HG03139 (cell line): ENCODE results near the gene LRRC2.
"Not testable (repeated sequence)": the region's sequence is repeated elsewhere in the genome, so short reads cannot be mapped to it uniquely, and the experiment has no call there.

Experiments used
- ATAC-seq: cut with Tn5 transposase; IDR thresholded peaks from one replicate; pipeline ENCODE4 v1.9.1; 2021; ENCODE audit not compliant: unreplicated experiment

The LRRC2 gene, protein sequence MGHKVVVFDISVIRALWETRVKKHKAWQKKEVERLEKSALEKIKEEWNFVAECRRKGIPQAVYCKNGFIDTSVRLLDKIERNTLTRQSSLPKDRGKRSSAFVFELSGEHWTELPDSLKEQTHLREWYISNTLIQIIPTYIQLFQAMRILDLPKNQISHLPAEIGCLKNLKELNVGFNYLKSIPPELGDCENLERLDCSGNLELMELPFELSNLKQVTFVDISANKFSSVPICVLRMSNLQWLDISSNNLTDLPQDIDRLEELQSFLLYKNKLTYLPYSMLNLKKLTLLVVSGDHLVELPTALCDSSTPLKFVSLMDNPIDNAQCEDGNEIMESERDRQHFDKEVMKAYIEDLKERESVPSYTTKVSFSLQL

DNA sequence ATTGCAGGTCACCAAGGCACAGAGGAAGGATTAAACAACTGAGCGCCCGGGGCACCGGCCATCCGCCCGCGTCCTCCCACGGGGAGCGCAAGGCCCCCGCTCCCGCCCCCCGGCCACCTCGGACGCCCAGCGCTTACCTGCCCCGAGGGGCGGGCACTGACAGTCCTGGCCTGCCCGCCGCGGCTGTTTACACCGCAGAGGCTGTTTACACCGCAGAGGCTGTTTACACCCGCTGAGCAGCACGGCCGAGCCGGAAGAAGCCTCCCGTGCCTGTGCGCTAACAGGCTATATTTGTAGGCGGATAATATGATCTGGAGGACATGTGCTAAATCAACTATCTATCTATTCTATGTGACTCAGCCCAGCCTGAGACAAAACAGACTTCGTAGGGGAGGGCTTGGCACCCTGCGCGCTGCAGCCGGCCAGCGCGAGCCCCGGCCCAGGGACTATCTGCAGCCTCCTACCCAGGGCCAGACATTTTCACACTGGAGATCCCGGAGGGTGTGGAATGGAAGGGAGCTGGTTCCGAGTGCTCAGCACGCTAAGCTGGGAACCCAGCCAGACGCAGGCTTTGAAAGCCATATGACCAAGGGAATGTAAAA, at the start of gene LRRC2:
Gene LRRC2, minus strand, starts transcription at position 263 of the 602 bp plus-strand sequence. CDS start 14,711 bp downstream, outside the sequence.
- no peak for ATAC-seq

DNA sequence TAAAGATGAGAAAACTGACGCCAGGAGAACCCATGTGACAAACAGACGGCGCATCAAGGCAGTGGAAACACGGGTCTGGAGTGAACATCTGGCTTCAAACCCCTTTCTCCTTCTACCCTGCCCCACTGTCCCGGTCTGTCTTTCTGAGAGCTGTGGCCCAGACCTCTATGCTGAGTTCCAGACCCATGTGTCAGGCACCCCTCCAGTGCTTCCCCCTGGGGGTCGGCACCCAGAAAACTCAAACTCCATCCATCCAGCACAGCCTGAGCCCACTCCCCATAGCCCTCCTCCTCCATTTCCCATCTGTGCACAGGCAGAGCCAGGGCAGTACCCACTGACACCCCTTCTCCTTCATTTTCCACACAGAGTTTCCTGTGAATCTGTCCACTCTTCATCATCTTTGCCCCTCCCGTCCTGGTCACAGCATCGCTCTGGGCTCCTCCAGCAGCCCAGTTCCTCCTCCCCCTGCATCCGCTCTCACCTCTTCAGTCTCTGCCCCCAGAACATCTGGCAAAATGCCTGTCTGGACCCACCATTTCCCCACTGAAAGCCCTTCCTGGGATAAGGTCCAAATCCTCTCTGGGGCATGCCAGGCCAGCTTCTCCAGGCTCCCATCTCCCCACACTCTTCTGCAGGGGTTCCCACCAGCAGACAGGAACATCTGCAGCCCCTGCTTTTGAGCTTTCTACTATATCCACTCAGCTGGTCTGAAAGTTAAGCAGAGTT, 49.1 kb upstream of the LRRC2 start:
- no peak for ATAC-seq

DNA sequence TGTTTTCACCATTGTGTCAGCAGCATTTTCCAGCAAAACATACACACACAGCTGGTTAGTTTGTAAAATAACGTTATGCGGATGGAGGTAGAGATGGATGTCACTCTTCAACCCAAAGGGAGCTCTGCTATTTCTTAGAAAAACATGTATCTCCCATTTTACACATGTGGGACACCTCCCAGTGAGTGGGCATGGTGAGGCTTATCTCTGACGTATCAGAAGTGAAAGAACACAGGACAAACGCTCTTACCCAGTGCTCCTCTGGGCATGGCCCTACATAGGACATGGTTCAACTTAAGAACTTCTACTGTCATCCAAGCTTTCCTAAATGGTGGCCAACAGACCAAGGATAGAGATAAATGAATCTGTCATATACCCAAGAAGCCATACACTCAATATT, 48.3 kb upstream of the LRRC2 start:
- ATAC-seq: no peak

DNA sequence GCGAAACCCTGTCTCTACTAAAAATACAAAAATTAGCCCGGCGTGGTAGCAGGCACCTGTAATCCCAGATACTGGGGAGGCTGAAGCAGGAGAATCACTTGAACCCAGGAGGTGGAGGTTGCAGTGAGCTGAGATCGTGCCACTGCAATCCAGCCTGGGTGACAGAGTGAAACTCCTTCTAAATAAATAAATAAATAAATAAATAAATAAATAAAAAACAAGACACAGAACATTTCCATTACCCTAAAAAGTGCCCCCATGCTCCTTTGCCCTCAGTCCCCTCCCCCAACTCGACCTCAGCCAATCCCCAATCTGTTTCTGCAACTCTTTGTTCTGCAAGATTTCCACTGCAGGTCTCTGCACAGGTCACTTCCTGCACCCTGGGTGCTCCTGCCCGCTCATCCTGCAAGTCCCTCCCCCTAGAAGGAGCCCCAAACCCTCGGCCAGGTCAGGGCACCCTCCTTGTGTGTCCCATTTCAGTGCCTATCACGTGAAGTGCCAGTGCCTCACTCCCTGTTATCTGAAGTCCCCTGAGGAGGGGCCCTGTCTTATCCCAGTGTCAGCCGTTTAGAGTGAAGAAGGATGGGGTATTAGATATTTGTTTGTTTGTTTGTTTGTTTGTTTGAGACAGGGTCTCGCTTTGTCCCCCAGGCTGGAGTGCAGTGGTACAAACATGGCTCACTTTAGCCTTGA, 47.4 kb upstream of the LRRC2 start:
- ATAC-seq: no peak

DNA sequence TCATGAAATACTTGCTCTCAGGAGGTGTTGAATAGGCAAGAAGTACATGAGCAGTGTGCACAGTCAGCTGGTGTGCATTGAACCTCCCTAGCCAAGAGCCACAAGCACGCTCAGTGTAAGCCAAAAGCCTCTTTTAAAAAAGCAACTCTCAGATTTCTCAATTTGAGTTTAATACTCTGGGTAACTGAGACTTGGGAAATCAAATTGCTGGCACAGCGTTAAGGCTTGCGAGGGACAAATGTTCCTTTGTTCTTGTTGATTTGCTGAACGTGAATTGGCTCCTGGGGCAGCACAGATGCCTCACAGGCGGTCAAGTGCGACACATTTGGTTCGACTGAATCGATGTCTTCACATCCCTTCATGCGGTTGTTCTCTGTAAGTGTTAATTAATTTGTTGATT, 46.2 kb upstream of the LRRC2 start, which contains the start of gene FAM240A:
Gene FAM240A, plus strand, starts transcription at position 202 of the 400 bp plus-strand sequence. Its CDS starts 159 bp downstream, at position 361.
- ATAC-seq: no peak

DNA sequence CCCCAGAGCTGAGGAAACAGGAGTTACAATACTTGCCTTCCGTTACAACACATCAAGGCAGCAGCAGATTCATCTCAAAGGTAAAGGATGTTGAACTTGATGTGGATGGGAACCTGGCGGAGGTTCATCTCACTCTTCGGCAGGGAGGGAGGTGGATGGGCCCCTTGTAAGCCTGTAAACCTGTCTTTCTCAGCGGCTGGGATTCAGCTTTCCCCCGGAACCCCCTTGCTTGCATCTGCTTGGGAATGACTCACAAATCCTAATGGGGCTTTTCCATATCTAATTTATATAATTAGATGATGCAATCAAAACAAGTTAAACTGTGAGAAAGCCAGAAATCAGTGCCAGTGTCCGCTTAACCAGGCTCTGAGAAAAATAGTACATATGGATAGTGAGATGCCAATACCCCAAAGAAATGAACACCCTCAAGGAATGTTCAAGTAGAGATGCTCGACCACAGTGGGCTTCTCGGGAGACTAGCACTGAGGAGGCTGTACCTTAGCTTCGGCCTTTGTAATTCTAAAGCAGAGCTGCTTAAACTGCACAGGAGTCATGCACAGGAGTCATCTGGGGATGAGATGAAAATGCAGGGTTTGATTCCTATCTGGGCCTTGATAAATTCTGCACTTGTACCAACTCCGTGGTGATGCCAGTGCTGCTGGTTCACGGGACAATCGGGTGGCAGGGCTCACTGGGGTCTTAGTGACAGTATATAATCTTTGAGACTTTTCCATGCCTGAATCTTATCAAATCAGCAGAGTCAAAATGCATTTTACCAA, 44.0 kb upstream of the LRRC2 start:
- no peak for ATAC-seq

DNA sequence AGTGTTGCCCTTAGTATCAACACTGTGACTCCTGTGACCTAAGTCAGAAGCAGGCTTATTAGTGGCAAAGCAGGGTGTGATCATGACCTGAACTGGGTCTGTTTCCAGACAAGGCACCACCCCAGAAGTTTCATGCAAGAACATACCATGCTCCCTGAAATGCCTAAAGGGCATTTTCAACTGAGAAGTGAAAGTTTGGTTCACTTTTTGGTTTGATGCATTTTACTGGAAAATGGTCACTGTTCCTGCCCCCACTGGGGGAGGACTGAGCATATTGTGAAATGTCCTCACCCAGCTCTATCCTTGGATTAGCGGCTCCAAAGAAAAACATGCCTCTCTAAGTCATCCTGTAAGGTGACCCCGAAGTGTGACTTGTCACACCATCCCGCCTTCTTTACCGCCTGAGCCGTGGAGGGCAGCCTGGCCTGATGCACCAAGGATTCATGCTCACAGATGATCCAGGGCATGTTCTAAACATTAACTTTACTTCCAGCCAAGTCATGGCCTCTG, 43.2 kb upstream of the LRRC2 start:
- no peak for ATAC-seq

DNA sequence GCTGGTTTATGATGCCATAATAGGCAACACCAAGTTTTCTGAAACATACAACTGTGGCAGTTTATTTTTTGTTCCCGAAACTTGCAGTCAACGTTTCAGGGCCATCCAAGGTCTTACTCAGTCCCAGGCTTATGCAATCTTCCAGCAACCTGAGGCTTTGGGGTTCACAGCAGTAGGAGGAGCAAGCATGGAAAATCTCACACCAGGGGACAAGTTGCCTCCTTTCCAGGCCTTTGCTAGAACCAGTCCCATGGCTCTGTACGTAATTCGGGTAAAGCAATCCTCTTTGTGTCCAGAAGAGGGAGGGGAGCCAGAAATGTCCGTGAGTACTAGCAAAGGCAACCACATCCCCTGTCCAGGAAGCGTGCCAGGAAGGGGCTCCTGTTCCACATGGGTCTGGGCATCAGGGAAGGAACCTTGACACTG, 41.5 kb upstream of the LRRC2 start:
- ATAC-seq: no peak

DNA sequence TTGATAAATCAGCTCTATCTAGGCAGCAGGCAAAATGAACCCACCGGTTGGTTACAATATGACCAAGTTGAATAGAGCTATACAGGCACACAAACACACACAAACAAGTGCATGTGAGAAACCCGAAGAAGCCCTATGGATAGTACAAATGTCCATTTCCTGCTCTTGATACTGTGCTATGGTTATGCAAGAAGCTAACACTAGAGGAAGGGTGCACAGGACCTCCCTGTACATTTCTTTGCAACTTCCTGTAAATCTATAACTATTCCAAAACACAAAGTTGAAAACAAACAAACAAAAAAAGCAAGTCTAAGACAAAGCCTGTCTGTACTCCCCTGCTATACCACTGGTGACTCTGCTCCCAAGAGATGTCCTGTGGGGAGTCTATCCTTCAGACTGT, 38.0 kb upstream of the LRRC2 start:
- ATAC-seq: no peak

DNA sequence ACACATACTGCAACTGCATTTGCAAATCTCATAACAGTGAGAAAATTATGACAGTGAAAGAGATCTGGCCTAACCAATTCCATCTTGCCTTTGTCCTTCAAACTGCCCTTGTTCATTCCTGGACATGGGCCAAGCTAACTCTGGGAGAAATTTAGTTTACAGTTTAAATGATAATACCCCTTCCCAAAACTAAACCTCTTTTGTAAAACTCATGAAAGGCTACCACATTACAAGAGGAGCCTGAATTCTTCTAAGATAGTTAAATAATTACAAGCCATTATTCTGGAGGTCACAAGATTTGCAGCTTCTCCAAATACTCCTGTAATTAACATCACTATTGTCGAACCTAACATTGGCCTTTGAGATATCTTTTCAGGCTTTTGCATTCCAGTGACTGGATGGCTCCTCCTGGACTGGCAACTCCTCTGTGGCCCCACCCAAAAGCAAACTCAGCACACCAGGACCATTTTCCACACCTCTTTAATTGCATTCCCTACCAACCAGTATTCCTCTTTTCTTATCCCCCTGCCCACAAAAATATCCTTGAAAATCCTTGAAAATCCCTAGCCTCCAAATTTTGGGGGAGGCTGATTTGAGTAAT, 37.4 kb upstream of the LRRC2 start:
- ATAC-seq: no peak

DNA sequence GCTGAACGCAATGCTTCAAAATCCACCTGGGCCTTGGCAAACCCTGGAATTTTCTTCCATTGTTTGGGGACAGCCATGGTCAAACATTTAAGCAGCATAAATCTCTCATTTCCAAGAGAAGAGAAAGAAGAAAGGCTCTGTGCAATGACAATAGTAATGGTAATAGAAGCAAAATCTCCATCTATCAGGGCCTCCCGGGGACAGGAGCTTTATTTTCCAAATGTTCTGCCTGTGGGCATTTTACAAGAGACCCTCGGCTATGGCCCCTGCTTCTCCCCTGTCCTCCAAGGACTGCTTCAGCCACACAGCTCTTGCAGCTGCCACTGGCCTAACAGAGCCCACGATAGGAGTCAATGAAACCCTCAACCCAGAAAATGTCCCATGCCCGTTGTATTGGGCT, 33.5 kb upstream of the LRRC2 start:
- ATAC-seq: no peak

DNA sequence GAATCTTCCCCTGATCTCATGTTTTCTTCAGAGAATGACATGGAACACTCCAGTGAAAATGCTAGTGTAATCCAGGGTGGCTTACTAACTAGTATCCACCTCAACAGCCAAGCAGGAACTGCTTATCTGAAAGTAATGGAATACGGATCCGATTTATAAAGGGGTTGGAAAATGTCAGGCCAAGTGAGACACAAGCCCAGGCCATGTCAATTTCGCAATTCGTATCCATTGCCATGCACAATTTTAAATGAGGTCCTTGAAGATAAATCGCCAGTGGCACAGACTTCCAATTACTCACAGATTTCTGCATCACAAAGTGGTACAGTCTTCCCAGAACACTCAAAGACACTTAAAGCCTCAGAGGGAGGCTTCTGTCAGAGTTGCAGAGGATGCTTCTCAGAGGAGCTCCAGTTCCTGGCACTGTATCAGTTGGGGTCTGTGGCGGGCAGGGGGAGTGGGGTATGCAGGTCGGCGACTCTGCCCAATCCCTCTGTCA, 29.8 kb upstream of the LRRC2 start:
- ATAC-seq: no peak

DNA sequence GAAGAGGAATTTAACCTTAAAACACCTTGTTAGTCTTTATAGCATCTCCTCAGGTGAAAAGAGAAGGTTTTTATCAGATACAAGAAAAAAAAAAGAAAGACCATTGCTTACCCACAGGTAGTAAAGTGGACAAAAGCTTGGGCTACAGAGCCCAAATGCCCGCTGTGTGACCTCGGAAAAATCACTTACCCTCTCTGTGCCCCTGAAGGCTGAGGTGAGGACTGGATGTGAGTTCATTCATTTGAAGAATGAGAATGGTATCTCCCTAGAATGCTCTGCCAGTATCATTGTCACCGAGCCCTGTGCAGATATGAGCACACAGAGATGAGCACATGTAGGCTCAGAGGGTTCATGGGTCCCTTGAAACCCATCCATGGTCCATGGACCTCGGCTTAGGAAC, 28.6 kb upstream of the LRRC2 start:
- ATAC-seq: no peak

DNA sequence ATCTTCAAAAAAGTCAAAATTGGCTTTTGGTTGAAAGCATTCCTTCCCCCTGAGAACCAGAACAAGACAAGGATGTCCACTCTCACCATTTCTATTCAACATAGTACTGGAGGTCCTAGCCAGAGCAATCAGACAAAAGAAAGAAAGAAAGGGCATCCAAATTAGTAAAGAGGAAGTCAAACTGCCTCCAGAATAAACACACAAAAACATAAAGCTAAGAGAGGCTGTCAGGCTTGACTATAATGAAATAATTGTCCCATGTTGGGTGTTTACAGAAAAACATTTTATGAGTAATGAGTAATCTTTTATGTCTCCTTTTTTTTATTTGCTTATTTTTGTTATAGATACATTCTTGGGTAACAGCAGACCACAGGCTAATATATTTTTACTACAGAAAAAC, 27.9 kb upstream of the LRRC2 start:
- no peak for ATAC-seq

DNA sequence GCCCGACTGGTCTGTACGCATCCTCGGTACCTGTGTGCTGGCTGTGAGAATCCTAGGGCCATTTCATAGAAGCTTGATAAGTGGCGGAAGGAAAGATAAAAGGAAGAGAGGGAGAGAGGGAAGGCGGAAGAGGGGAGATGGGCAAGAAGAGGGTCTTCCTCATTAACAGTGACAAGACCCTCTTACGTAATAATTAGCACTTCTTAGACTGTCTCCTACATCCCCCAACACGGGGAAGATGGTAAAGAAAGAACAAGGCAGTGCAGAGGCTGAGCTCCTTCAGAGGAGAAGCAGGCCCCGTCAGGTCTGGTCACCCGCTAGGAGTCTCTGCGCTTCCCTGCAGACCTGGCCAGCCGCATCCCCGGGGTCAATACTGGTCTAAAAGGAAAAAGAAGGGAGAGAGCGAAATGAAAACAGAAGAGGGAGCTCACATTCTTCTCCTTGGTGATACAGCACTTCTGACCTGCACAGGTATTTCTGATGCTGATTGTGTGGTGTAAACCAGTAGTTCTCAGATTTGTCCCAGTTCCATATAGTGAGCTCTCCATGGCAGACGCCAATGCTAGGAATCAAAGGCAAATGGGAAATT, 27.3 kb upstream of the LRRC2 start:
- no peak for ATAC-seq

DNA sequence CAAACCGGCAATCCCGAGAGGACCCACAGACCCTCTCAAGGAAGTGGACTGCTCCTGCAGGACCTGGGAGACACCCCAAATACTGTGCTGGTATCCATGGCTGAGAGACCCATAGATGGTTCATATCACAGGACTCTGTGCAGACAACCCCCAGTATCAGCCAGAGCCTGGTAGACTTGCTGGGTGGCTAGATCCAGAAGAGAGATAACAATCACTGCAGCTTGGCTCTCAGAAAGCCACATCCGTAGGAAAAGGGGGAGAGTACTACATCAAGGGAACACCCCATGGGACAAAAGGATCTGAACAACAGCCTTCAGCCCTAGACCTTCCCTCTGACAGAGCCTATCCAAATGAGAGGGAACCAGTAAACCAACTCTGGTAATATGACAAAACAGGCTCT, 21.2 kb upstream of the LRRC2 start:
- not testable (repeated sequence) for ATAC-seq

DNA sequence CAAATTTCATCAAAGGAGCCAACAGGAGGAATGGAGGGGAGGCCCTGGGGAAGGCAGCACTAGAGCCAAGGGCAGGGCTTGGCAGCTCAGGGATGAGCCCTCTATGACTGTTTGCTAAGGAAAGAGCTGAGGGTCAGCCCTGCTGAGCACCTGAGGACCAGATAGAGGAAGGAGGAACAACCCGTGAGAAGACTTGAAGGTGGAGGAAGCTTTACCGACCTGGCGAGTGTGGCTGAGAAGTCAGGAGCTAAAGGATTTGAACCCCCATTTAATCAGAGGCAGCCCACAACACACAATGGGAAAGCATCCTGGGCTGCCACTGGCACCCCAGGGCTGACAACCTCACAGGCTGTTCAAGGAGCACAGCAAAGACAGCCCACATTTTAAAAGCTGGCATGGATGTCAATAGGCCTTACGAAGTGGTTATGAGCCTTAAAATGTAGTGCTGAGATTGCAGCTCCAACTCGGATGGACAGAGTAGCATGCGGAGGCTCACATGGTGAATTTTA, 20.7 kb upstream of the LRRC2 start:
- ATAC-seq: no peak

DNA sequence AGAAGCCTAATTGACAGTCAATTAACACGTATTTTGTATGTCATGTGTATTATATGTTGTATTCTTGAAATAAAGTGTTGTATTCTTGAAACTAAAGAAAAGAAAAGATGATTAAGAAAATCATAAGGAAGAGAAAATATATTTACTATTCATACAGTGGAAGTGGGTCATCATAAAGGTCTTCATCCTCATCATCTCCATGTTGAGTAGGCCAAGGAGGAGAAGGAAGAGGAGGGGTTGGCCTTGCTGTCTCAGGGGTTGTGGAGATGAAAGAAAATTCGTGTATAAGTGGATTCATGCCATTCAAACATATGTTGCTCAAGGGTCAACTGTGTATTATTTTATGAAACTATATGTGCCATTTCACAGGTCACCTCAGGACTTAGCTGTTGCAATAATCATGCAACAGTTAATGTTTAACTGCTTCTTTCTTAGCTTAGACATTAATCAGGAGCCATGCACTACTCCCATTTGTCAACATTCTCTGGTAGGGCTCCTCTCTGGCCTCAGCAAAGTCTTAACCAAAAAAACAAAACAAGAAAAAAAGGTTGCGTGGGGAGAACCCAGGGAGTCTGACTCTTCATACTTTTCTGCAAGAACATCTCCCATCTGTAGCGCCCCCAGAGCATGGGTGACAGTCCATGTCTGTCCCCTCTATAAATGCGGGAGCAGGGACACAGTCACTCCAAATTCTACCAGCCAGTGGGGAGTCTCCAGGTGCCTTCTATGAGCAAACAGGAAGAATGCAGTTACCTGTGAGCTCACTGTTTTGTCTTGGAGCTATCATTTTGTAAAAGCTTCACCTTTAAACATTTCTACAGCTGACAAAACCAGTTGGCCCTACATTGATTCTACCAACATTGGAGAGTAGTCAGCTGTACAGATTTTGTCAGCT, 19.9 kb upstream of the LRRC2 start:
- no peak for ATAC-seq
